ENCODE results near the gene LRSAM1.
"Not testable (repeated sequence)": the region's sequence is repeated elsewhere in the genome, so short reads cannot be mapped to it uniquely, and the experiment has no call there.

DNA sequence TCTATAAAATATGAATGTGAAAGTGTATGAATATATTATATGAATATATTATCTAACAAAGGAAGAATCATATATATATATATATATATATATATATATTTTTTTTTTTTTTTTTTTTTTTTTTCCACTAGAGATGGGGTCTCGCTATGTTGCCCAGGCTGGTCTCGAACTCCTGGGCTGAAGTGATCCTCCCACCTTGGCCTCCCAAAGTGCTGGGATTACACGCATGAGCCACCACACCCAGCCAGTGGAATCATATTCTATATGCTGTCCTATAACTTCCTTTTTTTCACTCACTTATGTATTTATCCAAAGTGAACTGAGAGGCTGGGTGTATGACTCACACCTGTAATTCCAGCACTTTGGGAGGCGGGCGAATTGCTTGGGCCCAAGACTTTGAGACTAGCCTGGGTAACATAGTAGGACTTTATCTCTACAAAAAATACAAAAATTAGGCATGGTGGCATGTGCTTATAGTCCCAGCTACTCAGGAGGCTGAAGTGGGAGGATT, 15.2 kb downstream of the LRSAM1 start:
- not testable (repeated sequence) for TF ChIP-seq BACH2 (CRISPR knock-in tag; IDR thresholded peaks at IDR 0.05; ENCODE audit: borderline replicate concordance); OSR1 (CRISPR knock-in tag; IDR thresholded peaks at IDR 0.05)

Measured in SK-N-SH treated with all-trans-retinoic acid at 6 μM for 48 hours (cell line).